SK-N-MC (cell line): ENCODE results near the gene FXYD5.

Experiments
- EZH2 ChIP-seq: fragments of 200-600 bp; sonication (generic); IDR thresholded peaks from one replicate; pipeline ENCODE4 v1.6.1; 2017; ENCODE audit warnings: antibody characterized with exemption
- FOXP2 ChIP-seq: optimal IDR thresholded peaks from 2 replicates; pipeline ENCODE3; 2011; ENCODE audit warnings: mild to moderate bottlenecking, moderate library complexity; ENCODE audit not compliant: insufficient read depth; ENCODE audit errors: extremely low read length, control extremely low read depth
- POLR2AphosphoS5 ChIP-seq: IDR thresholded peaks from 2 replicates; pipeline ENCODE4 v1.6.1; 2012; ENCODE audit warnings: mild to moderate bottlenecking, low read depth, low read length, borderline replicate concordance

DNA sequence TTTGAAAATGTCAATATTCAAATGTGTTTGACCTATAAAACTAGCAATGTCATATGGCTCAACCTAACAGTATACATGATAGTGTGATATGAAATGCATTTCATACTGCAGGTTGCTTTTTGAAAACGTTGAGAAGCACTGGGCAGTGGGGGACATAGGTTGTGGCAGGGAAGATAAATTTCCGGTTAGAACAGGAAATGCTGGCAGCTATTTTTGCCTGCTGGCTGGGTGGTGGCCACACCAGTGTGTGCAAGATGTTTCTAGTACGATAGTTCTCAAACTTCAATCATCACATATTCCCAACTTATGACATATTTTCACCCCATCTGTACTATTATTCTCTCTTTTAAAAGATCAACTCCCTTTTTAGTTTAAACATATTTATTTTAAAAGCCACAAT, 17.2 kb downstream of the FXYD5 start:
- TF ChIP-seq EZH2, result no peak
- TF ChIP-seq POLR2AphosphoS5, result no peak
- no peak for TF ChIP-seq FOXP2
